HFFc6 (cell line): ENCODE results near the gene ARID3B. TPM values are rescaled to one million over a fixed set of nuclear protein-coding genes. Genes with fewer than 3 reads are reported as not detected.
A peak's percentile ranks its signal among the peaks of the same experiment; 100 is the strongest.

Experiments used
- DNase-seq: peaks from one replicate; pipeline ENCODE4 v3.0.0-alpha.2; 2018
- H3K27ac Mint-ChIP-seq: 2 replicates; pipeline ENCODE4 v1.8.0; 2020; ENCODE audit warnings: mild to moderate bottlenecking, mixed read lengths
- H3K27me3 Mint-ChIP-seq: 2 replicates; pipeline ENCODE4 v1.8.0; 2021; ENCODE audit warnings: mild to moderate bottlenecking, moderate library complexity, mixed read lengths; ENCODE audit not compliant: insufficient read depth
- H3K36me3 Mint-ChIP-seq: 2 replicates; pipeline ENCODE4 v1.8.0; 2021; ENCODE audit warnings: low read depth, mixed read lengths
- H3K4me1 Mint-ChIP-seq: 2 replicates; pipeline ENCODE4 v1.8.0; 2020; ENCODE audit warnings: low read depth, mixed read lengths
- H3K4me3 Mint-ChIP-seq: 2 replicates; pipeline ENCODE4 v1.8.0; 2020; ENCODE audit warnings: mild to moderate bottlenecking, moderate library complexity, mixed read lengths
- H3K9me3 Mint-ChIP-seq: 2 replicates; pipeline ENCODE4 v1.8.0; 2020; ENCODE audit warnings: mild to moderate bottlenecking, mixed read lengths
- CTCF ChIP-seq: fragments of 200-600 bp; sonication (generic); IDR thresholded peaks from 2 replicates; pipeline ENCODE4 v1.5.0; 2021; ENCODE audit warnings: antibody characterized with exemption, mild to moderate bottlenecking
- total RNA-seq, 6 experiments: library from RNA; stranded (reverse); fragmentation: NEBNext Ultra II Directional; extraction: Animal tissue kit (Norgen Biotek cat#: 25700); gene quantifications; 2 replicates in 1 of 6; 3 replicates in 5 of 6; pipeline ENCODE4 v1.2.3, GENCODE V29; 2021

ARID3B gene
- total RNA-seq, 6 experiments from 2014 or later, result 1.2 to 2.1 (median 1.6) TPM

GRCh38 chr15:74633781-74634180 is 92.8 kb downstream of the ARID3B start:
- H3K4me3 Mint-ChIP-seq, result no peak overlapping the region
- H3K9me3 Mint-ChIP-seq, result no peaks in the 10 kb centered on the region
- DNase-seq, result no peak
- peaks cover 1% of the 10 kb centered on the region; the same call in 1 of the 2 replicates for H3K27me3 Mint-ChIP-seq
- peaks cover 14% of the 10 kb centered on the region for H3K36me3 Mint-ChIP-seq
- H3K4me1 Mint-ChIP-seq, result no peaks in the 10 kb centered on the region
- TF ChIP-seq CTCF, result peak; percentile 22; the same call in 1 of the 2 replicates
- no peak overlapping the region for H3K27ac Mint-ChIP-seq

- no peaks in the 10 kb centered on the region for H3K4me1 Mint-ChIP-seq
- no peak overlapping the region for H3K4me3 Mint-ChIP-seq
- H3K9me3 Mint-ChIP-seq, result no peaks in the 10 kb centered on the region
- H3K27ac Mint-ChIP-seq, result no peak overlapping the region
- peak; percentile 93 for TF ChIP-seq CTCF
- H3K27me3 Mint-ChIP-seq, result no peaks in the 10 kb centered on the region
- DNase-seq, result peak; percentile 52
- H3K36me3 Mint-ChIP-seq, result peaks cover 13% of the 10 kb centered on the region
Observed at GRCh38 chr15:74635228-74635627, 94.2 kb downstream of the ARID3B start.

- Mint-ChIP-seq H3K4me3 (no peak overlapping the region), H3K36me3 (peaks cover 12% of the 10 kb centered on the region), H3K27me3 (no peaks in the 10 kb centered on the region; the same call in 1 of the 2 replicates), H3K27ac (no peak overlapping the region), H3K4me1 (no peaks in the 10 kb centered on the region), H3K9me3 (no peaks in the 10 kb centered on the region)
- no peak for DNase-seq
- TF ChIP-seq CTCF, result no peak
Observed at GRCh38 chr15:74636984-74637383, 96.0 kb downstream of the ARID3B start.

- Mint-ChIP-seq H3K27ac (no peak overlapping the region), H3K4me1 (peaks cover 17% of the 10 kb centered on the region), H3K9me3 (no peaks in the 10 kb centered on the region), H3K4me3 (no peak overlapping the region), H3K36me3 (no peaks in the 10 kb centered on the region; the same call in 1 of the 2 replicates), H3K27me3 (no peaks in the 10 kb centered on the region; the same call in 1 of the 2 replicates)
- DNase-seq, result no peak
- no peak for TF ChIP-seq CTCF
Observed at GRCh38 chr15:74641151-74641550, 100.1 kb downstream of the ARID3B start.

- no peak for DNase-seq
- no peaks in the 10 kb centered on the region for H3K9me3 Mint-ChIP-seq
- H3K27ac Mint-ChIP-seq, result no peak overlapping the region
- no peak for TF ChIP-seq CTCF
- no peaks in the 10 kb centered on the region; the same call in 1 of the 2 replicates for H3K27me3 Mint-ChIP-seq
- peaks cover 17% of the 10 kb centered on the region for H3K4me1 Mint-ChIP-seq
- no peak overlapping the region for H3K4me3 Mint-ChIP-seq
- H3K36me3 Mint-ChIP-seq, result no peaks in the 10 kb centered on the region; the same call in 1 of the 2 replicates
Observed at GRCh38 chr15:74642348-74642733, 101.3 kb downstream of the ARID3B start.
